ENCODE data around the gene STH.
A peak's percentile ranks its signal among the peaks of the same experiment; 100 is the strongest.

STH gene

DNA sequence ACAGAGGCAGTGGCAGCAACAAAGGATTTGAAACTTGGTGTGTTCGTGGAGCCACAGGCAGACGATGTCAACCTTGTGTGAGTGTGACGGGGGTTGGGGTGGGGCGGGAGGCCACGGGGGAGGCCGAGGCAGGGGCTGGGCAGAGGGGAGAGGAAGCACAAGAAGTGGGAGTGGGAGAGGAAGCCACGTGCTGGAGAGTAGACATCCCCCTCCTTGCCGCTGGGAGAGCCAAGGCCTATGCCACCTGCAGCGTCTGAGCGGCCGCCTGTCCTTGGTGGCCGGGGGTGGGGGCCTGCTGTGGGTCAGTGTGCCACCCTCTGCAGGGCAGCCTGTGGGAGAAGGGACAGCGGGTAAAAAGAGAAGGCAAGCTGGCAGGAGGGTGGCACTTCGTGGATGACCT lies 25.5 kb downstream of the STH start:
- Histone ChIP-seq H3K9ac (ENCODE audit: low read length in 5 of 5) (no peak overlapping the region), H3K9me3 (ENCODE audit: control insufficient read depth in 5 of 5, low read length in 5 of 5) (no peaks in the 10 kb centered on the region), H3K27me3 (ENCODE audit: control insufficient read depth in 5 of 5, insufficient read depth in 4 of 5, low read length in 5 of 5) (no peaks in the 10 kb centered on the region), H3K4me3 (ENCODE audit: low read depth in 1 of 5, low read length in 5 of 5) (no peak overlapping the region), H3K27ac (ENCODE audit: low read depth, low read length) (no peak overlapping the region), H3K4me1 (ENCODE audit: control insufficient read depth in 5 of 5, insufficient read depth in 5 of 5, low read length in 5 of 5) (peaks cover 6 to 39% (median 19%) of the 10 kb centered on the region in 5 donors), H3K36me3 (ENCODE audit: control insufficient read depth in 5 of 5, insufficient read depth in 5 of 5, low read length in 5 of 5) (peaks cover 0 to 40% (median 27%) of the 10 kb centered on the region in 5 donors)

DNA sequence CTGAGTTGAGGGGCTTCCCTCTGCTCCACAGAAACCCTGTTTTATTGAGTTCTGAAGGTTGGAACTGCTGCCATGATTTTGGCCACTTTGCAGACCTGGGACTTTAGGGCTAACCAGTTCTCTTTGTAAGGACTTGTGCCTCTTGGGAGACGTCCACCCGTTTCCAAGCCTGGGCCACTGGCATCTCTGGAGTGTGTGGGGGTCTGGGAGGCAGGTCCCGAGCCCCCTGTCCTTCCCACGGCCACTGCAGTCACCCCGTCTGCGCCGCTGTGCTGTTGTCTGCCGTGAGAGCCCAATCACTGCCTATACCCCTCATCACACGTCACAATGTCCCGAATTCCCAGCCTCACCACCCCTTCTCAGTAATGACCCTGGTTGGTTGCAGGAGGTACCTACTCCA lies 26.0 kb downstream of the STH start:
- H3K27me3 ChIP-seq (ENCODE audit: control insufficient read depth in 5 of 5, insufficient read depth in 4 of 5, low read length in 5 of 5), result no peaks in the 10 kb centered on the region
- H3K9me3 ChIP-seq (ENCODE audit: control insufficient read depth in 5 of 5, low read length in 5 of 5), result no peaks in the 10 kb centered on the region
- peaks cover 6 to 38% (median 19%) of the 10 kb centered on the region in 5 donors for H3K4me1 ChIP-seq (ENCODE audit: control insufficient read depth in 5 of 5, insufficient read depth in 5 of 5, low read length in 5 of 5)
- no peak overlapping the region for H3K4me3 ChIP-seq (ENCODE audit: low read depth in 1 of 5, low read length in 5 of 5)
- H3K27ac ChIP-seq (ENCODE audit: low read depth, low read length), result no peak overlapping the region
- peaks cover 0 to 40% (median 29%) of the 10 kb centered on the region in 5 donors for H3K36me3 ChIP-seq (ENCODE audit: control insufficient read depth in 5 of 5, insufficient read depth in 5 of 5, low read length in 5 of 5)
- H3K9ac ChIP-seq (ENCODE audit: low read length in 5 of 5), result no peak overlapping the region

DNA sequence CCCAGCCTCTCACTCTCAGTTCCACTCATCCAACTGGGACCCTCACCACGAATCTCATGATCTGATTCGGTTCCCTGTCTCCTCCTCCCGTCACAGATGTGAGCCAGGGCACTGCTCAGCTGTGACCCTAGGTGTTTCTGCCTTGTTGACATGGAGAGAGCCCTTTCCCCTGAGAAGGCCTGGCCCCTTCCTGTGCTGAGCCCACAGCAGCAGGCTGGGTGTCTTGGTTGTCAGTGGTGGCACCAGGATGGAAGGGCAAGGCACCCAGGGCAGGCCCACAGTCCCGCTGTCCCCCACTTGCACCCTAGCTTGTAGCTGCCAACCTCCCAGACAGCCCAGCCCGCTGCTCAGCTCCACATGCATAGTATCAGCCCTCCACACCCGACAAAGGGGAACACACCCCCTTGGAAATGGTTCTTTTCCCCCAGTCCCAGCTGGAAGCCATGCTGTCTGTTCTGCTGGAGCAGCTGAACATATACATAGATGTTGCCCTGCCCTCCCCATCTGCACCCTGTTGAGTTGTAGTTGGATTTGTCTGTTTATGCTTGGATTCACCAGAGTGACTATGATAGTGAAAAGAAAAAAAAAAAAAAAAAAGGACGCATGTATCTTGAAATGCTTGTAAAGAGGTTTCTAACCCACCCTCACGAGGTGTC lies 26.6 kb downstream of the STH start:
- Histone ChIP-seq H3K4me1 (ENCODE audit: control insufficient read depth in 5 of 5, insufficient read depth in 5 of 5, low read length in 5 of 5) (peaks cover 4 to 35% (median 19%) of the 10 kb centered on the region in 5 donors), H3K27ac (ENCODE audit: low read depth, low read length) (no peak overlapping the region), H3K9ac (ENCODE audit: low read length in 5 of 5) (peak overlapping the region in 1 of 5 donors; percentile 5), H3K36me3 (ENCODE audit: control insufficient read depth in 5 of 5, insufficient read depth in 5 of 5, low read length in 5 of 5) (peaks cover 0 to 45% (median 33%) of the 10 kb centered on the region in 5 donors), H3K4me3 (ENCODE audit: low read depth in 1 of 5, low read length in 5 of 5) (no peak overlapping the region), H3K9me3 (ENCODE audit: control insufficient read depth in 5 of 5, low read length in 5 of 5) (no peaks in the 10 kb centered on the region), H3K27me3 (ENCODE audit: control insufficient read depth in 5 of 5, insufficient read depth in 4 of 5, low read length in 5 of 5) (no peaks in the 10 kb centered on the region)

DNA sequence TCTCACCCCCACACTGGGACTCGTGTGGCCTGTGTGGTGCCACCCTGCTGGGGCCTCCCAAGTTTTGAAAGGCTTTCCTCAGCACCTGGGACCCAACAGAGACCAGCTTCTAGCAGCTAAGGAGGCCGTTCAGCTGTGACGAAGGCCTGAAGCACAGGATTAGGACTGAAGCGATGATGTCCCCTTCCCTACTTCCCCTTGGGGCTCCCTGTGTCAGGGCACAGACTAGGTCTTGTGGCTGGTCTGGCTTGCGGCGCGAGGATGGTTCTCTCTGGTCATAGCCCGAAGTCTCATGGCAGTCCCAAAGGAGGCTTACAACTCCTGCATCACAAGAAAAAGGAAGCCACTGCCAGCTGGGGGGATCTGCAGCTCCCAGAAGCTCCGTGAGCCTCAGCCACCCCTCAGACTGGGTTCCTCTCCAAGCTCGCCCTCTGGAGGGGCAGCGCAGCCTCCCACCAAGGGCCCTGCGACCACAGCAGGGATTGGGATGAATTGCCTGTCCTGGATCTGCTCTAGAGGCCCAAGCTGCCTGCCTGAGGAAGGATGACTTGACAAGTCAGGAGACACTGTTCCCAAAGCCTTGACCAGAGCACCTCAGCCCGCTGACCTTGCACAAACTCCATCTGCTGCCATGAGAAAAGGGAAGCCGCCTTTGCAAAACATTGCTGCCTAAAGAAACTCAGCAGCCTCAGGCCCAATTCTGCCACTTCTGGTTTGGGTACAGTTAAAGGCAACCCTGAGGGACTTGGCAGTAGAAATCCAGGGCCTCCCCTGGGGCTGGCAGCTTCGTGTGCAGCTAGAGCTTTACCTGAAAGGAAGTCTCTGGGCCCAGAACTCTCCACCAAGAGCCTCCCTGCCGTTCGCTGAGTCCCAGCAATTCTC lies 27.4 kb downstream of the STH start:
- Histone ChIP-seq H3K4me1 (ENCODE audit: control insufficient read depth in 5 of 5, insufficient read depth in 5 of 5, low read length in 5 of 5) (peaks cover 4 to 35% (median 19%) of the 10 kb centered on the region in 5 donors), H3K4me3 (ENCODE audit: low read depth in 1 of 5, low read length in 5 of 5) (no peak overlapping the region), H3K27me3 (ENCODE audit: control insufficient read depth in 5 of 5, insufficient read depth in 4 of 5, low read length in 5 of 5) (no peaks in the 10 kb centered on the region), H3K36me3 (ENCODE audit: control insufficient read depth in 5 of 5, insufficient read depth in 5 of 5, low read length in 5 of 5) (peaks cover 0 to 53% (median 40%) of the 10 kb centered on the region in 5 donors), H3K27ac (ENCODE audit: low read depth, low read length) (no peak overlapping the region), H3K9ac (ENCODE audit: low read length in 5 of 5) (no peak overlapping the region), H3K9me3 (ENCODE audit: control insufficient read depth in 5 of 5, low read length in 5 of 5) (no peaks in the 10 kb centered on the region)

DNA sequence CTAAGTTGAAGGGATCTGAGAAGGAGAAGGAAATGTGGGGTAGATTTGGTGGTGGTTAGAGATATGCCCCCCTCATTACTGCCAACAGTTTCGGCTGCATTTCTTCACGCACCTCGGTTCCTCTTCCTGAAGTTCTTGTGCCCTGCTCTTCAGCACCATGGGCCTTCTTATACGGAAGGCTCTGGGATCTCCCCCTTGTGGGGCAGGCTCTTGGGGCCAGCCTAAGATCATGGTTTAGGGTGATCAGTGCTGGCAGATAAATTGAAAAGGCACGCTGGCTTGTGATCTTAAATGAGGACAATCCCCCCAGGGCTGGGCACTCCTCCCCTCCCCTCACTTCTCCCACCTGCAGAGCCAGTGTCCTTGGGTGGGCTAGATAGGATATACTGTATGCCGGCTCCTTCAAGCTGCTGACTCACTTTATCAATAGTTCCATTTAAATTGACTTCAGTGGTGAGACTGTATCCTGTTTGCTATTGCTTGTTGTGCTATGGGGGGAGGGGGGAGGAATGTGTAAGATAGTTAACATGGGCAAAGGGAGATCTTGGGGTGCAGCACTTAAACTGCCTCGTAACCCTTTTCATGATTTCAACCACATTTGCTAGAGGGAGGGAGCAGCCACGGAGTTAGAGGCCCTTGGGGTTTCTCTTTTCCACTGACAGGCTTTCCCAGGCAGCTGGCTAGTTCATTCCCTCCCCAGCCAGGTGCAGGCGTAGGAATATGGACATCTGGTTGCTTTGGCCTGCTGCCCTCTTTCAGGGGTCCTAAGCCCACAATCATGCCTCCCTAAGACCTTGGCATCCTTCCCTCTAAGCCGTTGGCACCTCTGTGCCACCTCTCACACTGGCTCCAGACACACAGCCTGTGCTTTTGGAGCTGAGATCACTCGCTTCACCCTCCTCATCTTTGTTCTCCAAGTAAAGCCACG lies 28.3 kb downstream of the STH start:
- Histone ChIP-seq H3K4me3 (ENCODE audit: low read depth in 1 of 5, low read length in 5 of 5) (no peak overlapping the region), H3K9ac (ENCODE audit: low read length in 5 of 5) (peak overlapping the region in 2 of 5 donors; percentile 14 to 27), H3K27me3 (ENCODE audit: control insufficient read depth in 5 of 5, insufficient read depth in 4 of 5, low read length in 5 of 5) (no peaks in the 10 kb centered on the region), H3K4me1 (ENCODE audit: control insufficient read depth in 5 of 5, insufficient read depth in 5 of 5, low read length in 5 of 5) (peaks cover 4 to 35% (median 19%) of the 10 kb centered on the region in 5 donors), H3K36me3 (ENCODE audit: control insufficient read depth in 5 of 5, insufficient read depth in 5 of 5, low read length in 5 of 5) (peaks cover 1 to 60% (median 50%) of the 10 kb centered on the region in 5 donors), H3K27ac (ENCODE audit: low read depth, low read length) (no peak overlapping the region), H3K9me3 (ENCODE audit: control insufficient read depth in 5 of 5, low read length in 5 of 5) (no peaks in the 10 kb centered on the region)

DNA sequence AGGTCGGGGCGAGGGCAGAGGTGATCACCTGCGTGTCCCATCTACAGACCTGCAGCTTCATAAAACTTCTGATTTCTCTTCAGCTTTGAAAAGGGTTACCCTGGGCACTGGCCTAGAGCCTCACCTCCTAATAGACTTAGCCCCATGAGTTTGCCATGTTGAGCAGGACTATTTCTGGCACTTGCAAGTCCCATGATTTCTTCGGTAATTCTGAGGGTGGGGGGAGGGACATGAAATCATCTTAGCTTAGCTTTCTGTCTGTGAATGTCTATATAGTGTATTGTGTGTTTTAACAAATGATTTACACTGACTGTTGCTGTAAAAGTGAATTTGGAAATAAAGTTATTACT lies 28.9 kb downstream of the STH start:
- Histone ChIP-seq H3K9me3 (ENCODE audit: control insufficient read depth in 5 of 5, low read length in 5 of 5) (no peaks in the 10 kb centered on the region), H3K9ac (ENCODE audit: low read length in 5 of 5) (peak overlapping the region in 1 of 5 donors; percentile 27), H3K27me3 (ENCODE audit: control insufficient read depth in 5 of 5, insufficient read depth in 4 of 5, low read length in 5 of 5) (no peaks in the 10 kb centered on the region), H3K4me3 (ENCODE audit: low read depth in 1 of 5, low read length in 5 of 5) (no peak overlapping the region), H3K4me1 (ENCODE audit: control insufficient read depth in 5 of 5, insufficient read depth in 5 of 5, low read length in 5 of 5) (peaks cover 4 to 35% (median 19%) of the 10 kb centered on the region in 5 donors), H3K36me3 (ENCODE audit: control insufficient read depth in 5 of 5, insufficient read depth in 5 of 5, low read length in 5 of 5) (peaks cover 4 to 60% (median 50%) of the 10 kb centered on the region in 5 donors), H3K27ac (ENCODE audit: low read depth, low read length) (no peak overlapping the region)

DNA sequence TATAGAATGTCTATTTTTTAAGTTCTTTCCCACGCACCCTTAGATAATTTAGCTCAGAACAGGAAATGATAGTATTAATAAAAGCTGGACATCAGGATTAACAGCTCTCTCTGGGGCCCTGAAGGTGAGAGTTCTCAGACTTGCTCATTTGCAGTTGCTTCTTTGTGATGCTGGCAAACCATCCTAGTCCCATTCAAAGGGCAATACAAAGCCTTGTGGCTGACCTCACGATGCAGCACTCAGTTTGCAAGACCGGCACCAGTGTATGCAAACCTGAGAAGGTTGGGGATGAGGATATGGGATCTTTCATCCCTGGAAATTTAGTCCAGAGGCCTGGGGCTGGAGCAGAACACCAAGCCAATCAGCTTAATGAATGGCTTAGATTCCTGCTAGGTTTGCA lies 29.3 kb downstream of the STH start:
- Histone ChIP-seq H3K36me3 (ENCODE audit: control insufficient read depth in 5 of 5, insufficient read depth in 5 of 5, low read length in 5 of 5) (peaks cover 4 to 60% (median 54%) of the 10 kb centered on the region in 5 donors), H3K4me3 (ENCODE audit: low read depth in 1 of 5, low read length in 5 of 5) (no peak overlapping the region), H3K9me3 (ENCODE audit: control insufficient read depth in 5 of 5, low read length in 5 of 5) (no peaks in the 10 kb centered on the region), H3K27me3 (ENCODE audit: control insufficient read depth in 5 of 5, insufficient read depth in 4 of 5, low read length in 5 of 5) (no peaks in the 10 kb centered on the region), H3K27ac (ENCODE audit: low read depth, low read length) (no peak overlapping the region), H3K4me1 (ENCODE audit: control insufficient read depth in 5 of 5, insufficient read depth in 5 of 5, low read length in 5 of 5) (peaks cover 4 to 35% (median 19%) of the 10 kb centered on the region in 5 donors), H3K9ac (ENCODE audit: low read length in 5 of 5) (no peak overlapping the region)

DNA sequence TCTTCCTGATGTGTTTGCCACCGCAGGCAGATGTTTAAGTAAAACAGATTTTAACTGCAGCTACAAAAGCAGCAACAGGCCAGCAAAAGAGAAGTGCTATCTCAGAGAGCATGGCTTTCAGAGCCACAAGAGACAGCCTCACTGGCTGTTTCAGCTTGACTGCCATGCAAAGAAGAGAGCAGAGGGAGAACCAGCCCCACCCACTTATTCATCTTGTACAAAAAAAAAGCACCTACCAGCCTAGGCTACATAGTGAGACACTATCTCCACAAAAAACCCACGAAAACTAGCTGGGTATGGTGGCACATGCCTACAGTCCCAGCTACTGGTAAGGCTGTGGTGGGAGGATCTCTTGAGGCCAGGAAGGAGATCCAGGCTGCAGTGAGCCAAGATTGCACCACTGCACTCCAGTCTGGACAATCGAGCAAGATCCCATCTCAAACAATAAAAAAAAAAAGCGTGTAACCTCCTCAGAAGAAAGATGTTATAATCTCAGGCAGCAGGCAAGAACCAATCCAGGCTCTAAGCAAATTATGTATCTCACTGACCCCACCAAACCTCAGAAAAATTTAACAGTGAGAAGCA lies 30.0 kb downstream of the STH start:
- Histone ChIP-seq H3K27me3 (ENCODE audit: control insufficient read depth in 5 of 5, insufficient read depth in 4 of 5, low read length in 5 of 5) (no peaks in the 10 kb centered on the region), H3K4me3 (ENCODE audit: low read depth in 1 of 5, low read length in 5 of 5) (no peak overlapping the region), H3K27ac (ENCODE audit: low read depth, low read length) (no peak overlapping the region), H3K9me3 (ENCODE audit: control insufficient read depth in 5 of 5, low read length in 5 of 5) (no peaks in the 10 kb centered on the region), H3K36me3 (ENCODE audit: control insufficient read depth in 5 of 5, insufficient read depth in 5 of 5, low read length in 5 of 5) (peaks cover 9 to 64% (median 58%) of the 10 kb centered on the region in 5 donors), H3K9ac (ENCODE audit: low read length in 5 of 5) (no peak overlapping the region), H3K4me1 (ENCODE audit: control insufficient read depth in 5 of 5, insufficient read depth in 5 of 5, low read length in 5 of 5) (peaks cover 4 to 35% (median 19%) of the 10 kb centered on the region in 5 donors)

DNA sequence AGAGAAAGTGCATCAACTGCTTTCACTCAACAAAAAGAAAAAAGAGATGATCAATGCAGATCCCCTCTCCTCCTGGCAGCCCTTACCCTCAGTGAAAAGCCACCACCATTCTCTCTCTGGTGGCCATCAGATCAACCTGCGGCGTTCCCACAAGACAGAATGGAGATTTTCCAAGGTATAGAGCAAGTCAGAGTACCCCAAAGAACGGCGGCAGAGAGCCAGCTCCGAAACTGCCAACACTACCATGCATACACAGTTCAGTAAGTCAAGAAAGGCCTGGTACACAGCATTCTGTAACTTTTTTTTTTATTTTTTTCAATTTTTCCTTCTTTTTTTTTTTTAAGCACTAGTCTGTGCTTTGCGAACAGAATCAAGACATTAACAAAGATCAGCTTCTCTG lies 30.6 kb downstream of the STH start:
- Histone ChIP-seq H3K4me3 (ENCODE audit: low read depth in 1 of 5, low read length in 5 of 5) (no peak overlapping the region), H3K27me3 (ENCODE audit: control insufficient read depth in 5 of 5, insufficient read depth in 4 of 5, low read length in 5 of 5) (no peaks in the 10 kb centered on the region), H3K36me3 (ENCODE audit: control insufficient read depth in 5 of 5, insufficient read depth in 5 of 5, low read length in 5 of 5) (peaks cover 13 to 70% (median 64%) of the 10 kb centered on the region in 5 donors), H3K27ac (ENCODE audit: low read depth, low read length) (no peak overlapping the region), H3K9ac (ENCODE audit: low read length in 5 of 5) (no peak overlapping the region), H3K9me3 (ENCODE audit: control insufficient read depth in 5 of 5, low read length in 5 of 5) (no peaks in the 10 kb centered on the region), H3K4me1 (ENCODE audit: control insufficient read depth in 5 of 5, insufficient read depth in 5 of 5, low read length in 5 of 5) (peaks cover 4 to 35% (median 19%) of the 10 kb centered on the region in 5 donors)

Measured in subcutaneous abdominal adipose tissue (tissue), 5 donors.